Fibroblast of pulmonary artery (primary cell): ENCODE measurements around the gene ZNF823.

ENCODE experiments used
- DNase-seq: peaks from one replicate; pipeline ENCODE4 v3.0.0-alpha.2; 2010; ENCODE audit warnings: low read depth
- H3K4me3 ChIP-seq: replicated peaks from 2 replicates; pipeline ENCODE4 v1.5.1; 2011; ENCODE audit warnings: low read depth, mild to moderate bottlenecking, control low read depth, low read length, moderate library complexity
- TF ChIP-seq, protein P1 (sequence below): IDR thresholded peaks from 2 replicates; pipeline ENCODE4 v1.5.1; 2011; ENCODE audit warnings: mild to moderate bottlenecking, control low read depth, low read length, inconsistent platforms; ENCODE audit errors: missing control alignments

Gene ZNF823

DNA sequence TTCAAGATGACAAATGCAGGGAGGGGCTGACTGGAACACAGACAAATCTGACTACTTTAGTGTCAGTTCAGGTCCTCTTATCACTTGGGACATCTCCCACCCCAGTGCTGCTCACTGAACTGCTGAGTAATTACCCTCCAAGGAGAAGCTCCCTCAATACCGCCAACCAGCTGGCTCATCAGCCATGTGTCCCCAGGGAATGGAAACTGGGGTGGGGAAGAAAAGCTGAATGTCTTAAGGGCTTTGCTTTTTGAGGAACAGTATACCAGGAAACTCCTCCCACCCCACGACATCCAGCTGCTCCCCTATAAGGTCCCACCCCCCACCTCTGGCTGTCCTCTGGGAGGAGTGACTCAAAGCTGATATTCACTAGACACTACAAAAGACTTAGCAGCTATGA, 2.0 kb downstream of the ZNF823 start:
- TF ChIP-seq, protein P1, sequence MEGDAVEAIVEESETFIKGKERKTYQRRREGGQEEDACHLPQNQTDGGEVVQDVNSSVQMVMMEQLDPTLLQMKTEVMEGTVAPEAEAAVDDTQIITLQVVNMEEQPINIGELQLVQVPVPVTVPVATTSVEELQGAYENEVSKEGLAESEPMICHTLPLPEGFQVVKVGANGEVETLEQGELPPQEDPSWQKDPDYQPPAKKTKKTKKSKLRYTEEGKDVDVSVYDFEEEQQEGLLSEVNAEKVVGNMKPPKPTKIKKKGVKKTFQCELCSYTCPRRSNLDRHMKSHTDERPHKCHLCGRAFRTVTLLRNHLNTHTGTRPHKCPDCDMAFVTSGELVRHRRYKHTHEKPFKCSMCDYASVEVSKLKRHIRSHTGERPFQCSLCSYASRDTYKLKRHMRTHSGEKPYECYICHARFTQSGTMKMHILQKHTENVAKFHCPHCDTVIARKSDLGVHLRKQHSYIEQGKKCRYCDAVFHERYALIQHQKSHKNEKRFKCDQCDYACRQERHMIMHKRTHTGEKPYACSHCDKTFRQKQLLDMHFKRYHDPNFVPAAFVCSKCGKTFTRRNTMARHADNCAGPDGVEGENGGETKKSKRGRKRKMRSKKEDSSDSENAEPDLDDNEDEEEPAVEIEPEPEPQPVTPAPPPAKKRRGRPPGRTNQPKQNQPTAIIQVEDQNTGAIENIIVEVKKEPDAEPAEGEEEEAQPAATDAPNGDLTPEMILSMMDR, result no peak
- DNase-seq, result peak; percentile 33
- H3K4me3 ChIP-seq, result no peak overlapping the region

DNA sequence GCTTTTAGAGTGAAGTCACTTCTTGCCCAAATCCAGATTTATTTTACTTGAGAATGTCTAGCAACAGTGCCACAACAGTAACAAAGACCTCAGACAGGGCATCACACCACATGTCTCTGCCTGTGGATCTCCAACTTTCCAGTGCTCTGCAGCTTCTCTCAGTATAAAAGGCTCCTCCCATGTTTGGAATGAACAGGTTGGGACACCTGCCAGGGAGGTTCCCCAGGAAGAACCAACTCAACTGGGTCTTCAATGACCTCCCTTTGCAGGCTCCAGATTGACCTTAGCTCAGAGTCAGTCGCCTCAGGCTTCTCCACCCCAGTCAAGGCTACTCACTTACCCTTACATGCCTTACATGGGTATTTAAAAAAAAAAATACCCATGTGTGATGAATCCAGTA, 3.4 kb downstream of the ZNF823 start:
- no peak overlapping the region for H3K4me3 ChIP-seq
- TF ChIP-seq, protein P1, result no peak
- DNase-seq, result no peak

DNA sequence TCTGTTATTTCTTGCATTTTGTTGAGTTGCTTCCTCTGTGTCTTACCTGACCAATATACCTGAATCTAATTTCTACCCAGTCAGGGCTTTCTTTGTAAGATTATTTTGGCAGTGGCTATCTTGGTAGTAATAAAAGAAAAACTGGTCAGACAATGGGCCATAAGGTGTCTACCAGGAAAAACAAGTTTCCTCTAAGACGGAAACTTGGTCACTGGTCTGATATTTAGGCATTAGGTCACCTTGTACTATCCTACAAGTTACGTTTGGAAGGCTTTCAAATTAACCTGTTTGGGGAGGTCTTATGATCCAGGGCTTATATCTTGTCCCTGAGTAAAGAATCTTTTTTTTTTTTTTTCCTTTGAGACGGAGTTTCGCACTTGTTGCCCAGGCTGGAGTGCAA, 9.2 kb downstream of the ZNF823 start:
- DNase-seq, result no peak
- TF ChIP-seq, protein P1, result no peak
- no peak overlapping the region for H3K4me3 ChIP-seq

DNA sequence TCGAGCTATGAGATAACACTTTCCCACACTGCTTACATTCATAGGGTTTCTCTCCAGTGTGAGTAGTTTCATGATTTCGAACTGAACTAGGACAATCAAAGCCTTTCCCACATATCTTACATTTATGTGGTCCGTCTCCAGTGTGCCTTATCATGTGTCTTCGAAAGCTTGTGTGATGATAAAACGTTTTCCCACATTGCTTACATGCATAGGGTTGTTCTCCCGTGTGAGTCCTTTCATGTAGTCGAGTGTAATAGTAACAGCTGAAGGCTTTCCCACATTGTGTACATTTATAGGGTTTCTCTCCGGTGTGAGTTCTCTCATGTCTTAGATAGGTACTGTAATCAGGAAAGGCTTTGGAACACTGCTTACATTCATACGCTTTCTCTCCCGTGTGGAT, 16.3 kb downstream of the ZNF823 start:
- H3K4me3 ChIP-seq, result no peak overlapping the region
- TF ChIP-seq, protein P1, result no peak
- no peak for DNase-seq

DNA sequence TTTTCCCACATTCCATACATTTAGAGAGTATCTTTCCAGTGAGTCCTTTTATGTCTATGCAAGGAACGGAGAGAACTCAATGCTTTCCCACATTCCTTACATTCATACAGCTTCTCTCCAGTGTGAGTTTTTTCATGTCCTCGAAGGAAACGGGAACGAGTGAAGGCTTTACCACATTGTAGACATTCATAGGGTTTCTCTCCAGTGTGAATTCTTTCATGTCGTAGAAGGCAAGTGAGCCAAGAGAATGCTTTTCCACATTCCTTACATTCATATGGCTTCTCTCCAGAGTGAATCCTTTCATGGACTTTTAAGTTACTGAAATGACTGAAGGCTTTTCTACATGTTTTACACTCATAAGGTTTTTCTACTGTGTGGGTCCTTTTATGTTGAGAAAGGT, 17.1 kb downstream of the ZNF823 start:
- TF ChIP-seq, protein P1, result no peak
- no peak overlapping the region for H3K4me3 ChIP-seq
- DNase-seq, result no peak

DNA sequence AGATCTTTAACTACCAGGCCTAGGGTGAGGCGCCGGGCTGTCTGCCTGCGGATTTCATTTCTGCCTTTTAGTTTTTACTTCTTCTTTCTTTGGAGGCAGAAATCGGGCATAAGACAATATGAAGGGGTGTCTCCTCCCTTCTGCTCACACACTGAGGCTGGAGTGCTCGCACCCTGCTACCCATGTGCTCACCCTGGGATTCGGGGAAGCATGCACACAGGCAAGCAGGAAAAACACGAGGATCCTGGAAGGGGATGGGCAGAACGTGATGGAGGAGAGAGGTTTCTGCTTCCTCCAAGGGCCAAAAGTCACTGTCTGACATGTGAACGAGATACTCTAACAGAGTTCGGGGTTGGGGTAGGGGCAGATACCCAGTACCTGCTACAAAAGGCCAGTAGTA, 28.4 kb downstream of the ZNF823 start:
- no peak for DNase-seq
- TF ChIP-seq, protein P1, result no peak
- H3K4me3 ChIP-seq, result no peak overlapping the region

DNA sequence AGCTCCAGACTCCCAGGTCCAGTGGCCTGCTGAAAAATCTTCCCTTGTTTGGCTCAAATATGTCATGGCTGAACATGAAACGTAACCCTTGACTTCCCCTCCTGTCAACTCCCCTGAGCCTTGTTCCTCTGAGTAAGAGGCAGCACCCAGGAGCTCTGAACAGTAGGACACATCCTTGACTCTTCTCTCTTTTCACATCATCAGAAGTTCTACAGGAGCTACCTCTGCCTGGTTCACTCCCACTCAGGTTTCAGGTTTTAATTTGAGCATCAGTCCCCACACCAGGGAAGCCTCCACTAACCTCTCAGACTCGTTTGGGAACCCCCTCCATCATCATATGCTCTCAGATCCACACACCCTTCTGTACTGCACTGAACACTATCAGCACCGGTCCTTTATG, 30.3 kb downstream of the ZNF823 start:
- H3K4me3 ChIP-seq, result no peak overlapping the region
- no peak for DNase-seq
- TF ChIP-seq, protein P1, result no peak
